Stimulated activated CD4-positive, alpha-beta T cell treated with anti-CD3 and anti-CD28 coated beads, Interleukin-2, amount 100 ng/mL, for 4 hours (primary cell): Measurements from ENCODE around the gene SERTAD1.
"Not testable (repeated sequence)": the region's sequence is repeated elsewhere in the genome, so short reads cannot be mapped to it uniquely, and the experiment has no call there.

ENCODE experiments used
- DNase-seq: peaks from one replicate; pipeline ENCODE4 v3.0.0-alpha.2; 2020; ENCODE audit warnings: low read depth

Gene SERTAD1

GRCh38 chr19:40450664-40451063 lies 24.9 kb upstream of the SERTAD1 start:
- no peak for DNase-seq

DNA sequence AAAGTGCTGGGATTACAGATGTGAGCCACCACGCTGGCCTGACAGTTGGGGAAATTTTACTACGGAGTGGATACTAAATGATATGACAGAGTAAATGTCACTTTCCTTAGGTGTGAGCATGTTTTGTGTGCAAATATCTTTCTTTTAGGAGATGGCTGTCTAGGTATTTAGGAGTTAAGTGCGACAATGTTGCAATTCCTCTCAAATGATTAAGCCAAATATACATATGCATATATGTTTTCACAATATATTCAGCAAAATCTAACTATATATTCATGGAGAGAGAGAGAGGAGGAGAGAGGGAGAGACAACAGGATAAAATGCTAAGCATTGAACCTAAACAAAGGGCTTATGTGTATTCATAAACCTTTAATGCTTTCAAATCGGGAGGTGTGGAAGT lies 23.7 kb upstream of the SERTAD1 start:
- no peak for DNase-seq

DNA sequence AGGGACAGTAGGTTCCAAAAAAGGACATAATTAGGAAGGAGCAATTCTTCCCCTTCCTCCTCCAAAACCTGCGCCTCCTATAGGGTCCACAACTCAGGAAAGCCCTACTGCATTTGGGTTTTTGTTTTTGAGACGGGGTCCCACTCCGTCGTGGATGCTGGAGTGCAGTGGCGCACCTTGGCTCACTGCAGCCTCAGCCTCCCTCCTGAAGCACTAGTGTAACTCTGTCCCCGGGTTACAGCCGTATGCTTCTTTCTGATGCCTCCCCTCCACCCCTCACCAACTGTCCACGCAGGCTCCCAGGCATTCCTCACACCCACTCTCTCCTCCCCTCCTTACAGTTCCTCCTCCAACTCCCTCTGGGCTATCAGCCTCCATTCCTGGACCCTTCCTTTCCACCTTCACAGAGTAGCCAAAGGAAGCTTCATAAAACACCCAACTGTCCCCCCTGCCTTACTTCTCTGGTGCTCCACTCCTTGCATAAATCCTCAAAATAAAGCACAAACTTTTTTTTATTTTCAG lies 20.5 kb upstream of the SERTAD1 start:
- no peak for DNase-seq

DNA sequence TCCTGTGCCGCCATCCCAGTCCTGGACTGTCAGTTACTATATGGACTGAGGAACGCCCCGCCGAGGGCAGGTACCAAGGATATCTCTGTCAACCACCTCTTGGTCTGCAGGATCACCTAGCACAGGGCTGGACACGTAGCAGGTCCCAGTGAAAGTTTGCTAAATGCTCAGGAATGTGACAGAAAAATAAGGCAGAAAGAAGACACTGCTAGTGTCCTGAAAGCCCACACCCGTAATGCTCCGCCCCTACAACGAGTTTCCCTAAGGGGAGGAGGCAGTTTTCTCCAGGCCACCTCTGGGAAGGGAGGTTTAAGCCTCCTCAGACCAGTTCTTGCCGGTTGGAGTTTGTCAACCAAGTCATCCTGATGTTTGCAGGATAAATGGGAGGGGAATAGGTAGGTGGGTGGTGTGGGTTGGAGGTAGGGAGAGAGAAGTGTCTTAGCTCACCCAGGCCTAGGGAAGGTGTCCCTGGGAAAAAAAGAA lies 20.0 kb upstream of the SERTAD1 start:
- DNase-seq: no peak

DNA sequence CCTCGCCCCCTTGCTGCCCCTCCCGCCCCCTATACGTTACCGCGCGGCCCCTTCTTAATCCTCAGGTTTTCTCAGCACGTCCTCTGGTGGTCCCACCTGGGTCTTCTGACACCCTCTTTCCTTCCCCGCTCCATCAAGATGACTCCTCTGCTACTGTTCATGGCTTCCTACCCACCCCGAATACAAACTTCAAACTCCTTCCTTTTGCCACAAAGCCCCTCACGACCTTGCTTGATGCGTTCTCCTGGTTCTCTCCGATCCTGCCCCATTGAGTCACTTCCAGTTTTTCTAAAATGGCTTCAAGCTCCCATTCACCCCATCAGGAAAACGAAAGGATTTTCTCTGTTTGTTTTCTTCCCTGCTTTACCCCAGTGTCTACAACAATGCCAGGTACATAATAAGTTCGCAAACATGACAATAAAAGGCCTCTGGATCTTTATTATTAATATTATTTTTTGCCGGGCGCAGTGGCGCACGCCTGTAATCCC lies 19.1 kb upstream of the SERTAD1 start:
- DNase-seq: no peak

DNA sequence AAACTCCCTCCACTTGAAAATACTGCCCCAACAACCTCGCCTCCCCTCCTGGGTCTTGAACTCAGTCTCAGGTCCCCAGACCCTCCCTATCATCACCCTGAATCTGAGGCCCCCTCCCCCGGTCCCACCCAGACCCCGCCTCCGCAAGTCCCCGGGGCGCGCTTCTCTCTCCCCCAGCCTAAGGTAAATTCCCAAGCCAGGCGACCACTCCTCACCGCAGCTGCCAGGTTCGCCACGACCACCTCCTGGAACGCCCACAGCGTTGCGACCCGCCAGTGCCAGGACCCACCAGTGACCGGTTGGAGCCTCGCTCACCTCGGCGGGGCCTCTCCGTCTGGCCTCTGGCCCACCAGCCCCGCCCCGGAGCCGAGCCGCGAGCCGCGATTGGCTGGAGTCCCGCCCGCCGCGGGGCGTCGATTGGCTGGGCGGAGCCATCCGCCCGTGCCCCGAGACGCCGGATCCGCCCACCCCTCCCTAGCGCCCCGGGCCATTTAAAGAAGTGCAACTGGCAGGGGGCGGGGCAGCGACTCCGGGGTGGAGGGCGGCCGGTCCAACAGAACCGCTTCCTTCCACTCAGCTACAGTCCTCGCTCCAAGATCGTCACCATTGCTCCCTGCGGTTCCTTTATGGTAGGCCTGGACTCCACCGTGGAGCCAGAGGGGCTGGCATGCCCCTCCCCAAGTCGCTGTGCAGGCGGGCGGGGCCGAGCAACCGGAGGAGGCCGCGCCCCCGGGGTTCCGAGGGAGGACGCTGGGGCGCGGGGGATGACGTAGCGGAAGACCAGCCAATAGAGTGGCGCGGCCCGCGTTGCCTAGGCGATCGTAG lies 18.4 kb upstream of the SERTAD1 start, which contains the start of gene SERTAD3:
SERTAD3 (minus strand) TSS at position 336 of the 825 bp plus-strand sequence. CDS start 2,255 bp downstream, outside the sequence.
- DNase-seq: peak; percentile 96

DNA sequence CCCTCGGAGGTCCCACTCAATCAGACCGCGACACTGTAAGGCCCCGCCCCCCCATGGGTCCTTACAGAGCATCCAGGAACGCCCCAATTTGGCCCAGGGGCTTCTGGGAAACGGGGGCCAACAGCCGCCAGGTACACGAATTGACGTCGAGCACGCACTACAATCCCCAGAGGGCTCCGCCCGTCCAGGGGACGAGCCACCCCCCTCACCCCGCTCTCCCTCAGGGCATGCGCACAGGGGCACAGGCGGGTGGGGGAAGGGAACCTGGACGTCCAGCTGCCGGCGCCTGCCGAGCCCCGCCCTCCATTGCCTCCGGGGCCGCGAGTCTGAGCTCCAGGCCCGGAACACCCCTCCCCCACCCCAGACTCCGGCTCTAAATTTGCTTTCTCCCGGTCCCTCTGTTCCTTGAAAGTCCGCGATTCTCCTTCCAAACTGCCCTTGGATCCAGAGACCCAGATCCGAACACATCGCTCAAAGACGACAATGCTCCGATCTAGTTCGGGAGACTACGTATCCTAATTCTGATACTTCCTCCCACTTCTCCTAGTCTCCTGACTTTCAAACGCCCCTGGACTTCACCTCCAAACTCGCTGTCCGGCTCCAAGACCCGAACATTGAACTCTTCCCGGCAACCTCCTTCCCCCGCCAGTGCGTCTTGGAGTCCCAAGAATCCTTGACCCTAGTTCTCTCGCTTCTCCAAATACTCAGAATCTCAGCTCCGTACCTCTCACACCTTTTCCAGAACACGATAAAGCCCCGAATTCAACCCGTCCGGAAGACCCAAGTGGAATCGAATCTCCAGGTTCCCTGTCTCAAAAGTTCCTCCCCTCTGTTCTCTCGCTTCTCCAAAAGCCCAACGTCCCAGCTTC lies 17.6 kb upstream of the SERTAD1 start:
- peak; percentile 99 for DNase-seq

DNA sequence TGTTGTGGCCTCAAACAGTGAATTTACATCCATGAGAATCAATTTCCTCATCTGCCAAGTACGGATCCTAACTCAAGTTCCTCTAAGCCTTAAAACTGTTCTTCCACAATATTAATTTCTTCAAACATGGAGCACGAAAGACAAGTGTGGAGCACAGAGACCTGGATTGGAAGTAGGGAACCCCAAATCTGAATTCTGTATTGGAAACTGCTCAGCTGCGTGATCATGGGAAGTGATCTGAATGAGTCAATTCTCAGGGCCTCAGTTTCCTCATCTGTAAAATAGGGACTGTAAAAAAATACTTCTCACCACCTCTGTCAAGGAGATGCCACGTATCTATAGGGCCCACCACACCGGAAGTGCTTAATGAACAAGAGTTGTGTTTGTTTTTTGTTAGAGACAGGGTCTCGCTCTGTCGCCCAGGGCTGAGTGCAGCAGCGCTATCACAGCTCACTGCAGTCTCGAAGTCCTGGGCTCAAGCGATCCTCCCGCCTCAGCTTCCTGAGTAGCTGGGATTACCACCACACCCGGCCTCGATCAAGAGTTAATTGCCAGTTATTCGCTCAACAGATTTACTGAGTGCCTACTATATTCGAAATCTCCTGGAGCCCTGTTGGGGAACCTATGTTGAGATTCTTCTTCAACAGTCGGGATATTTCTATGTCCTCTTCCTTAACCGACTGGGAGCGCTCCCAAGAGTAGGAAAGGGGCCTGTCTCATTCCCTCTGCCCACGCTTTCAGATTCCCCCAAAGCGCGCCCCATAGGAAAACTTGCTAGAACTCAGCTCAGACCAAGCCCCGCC lies 16.7 kb upstream of the SERTAD1 start:
- DNase-seq: no peak

GRCh38 chr19:40441719-40442253 lies 16.0 kb upstream of the SERTAD1 start:
- no peak for DNase-seq

DNA sequence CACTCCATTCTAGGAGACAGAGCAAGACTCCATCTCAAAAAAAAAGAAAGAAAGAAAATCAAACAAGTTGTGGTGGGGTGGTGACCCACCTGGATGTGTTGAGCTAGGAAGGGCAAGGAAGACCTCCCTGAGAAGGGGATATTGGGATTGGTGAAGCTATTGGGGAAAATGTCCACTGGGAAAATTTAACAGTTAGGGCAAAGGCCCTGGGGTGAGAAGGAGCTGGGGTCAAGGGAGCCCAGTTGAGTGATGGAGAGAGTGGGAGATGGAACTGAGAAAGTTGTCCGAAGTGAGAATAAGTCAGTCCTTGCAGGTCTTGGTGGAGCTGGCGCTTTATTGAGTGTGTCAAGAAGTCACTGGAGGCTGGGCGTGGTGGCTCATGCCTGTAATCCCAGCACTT lies 12.5 kb upstream of the SERTAD1 start:
- no peak for DNase-seq

DNA sequence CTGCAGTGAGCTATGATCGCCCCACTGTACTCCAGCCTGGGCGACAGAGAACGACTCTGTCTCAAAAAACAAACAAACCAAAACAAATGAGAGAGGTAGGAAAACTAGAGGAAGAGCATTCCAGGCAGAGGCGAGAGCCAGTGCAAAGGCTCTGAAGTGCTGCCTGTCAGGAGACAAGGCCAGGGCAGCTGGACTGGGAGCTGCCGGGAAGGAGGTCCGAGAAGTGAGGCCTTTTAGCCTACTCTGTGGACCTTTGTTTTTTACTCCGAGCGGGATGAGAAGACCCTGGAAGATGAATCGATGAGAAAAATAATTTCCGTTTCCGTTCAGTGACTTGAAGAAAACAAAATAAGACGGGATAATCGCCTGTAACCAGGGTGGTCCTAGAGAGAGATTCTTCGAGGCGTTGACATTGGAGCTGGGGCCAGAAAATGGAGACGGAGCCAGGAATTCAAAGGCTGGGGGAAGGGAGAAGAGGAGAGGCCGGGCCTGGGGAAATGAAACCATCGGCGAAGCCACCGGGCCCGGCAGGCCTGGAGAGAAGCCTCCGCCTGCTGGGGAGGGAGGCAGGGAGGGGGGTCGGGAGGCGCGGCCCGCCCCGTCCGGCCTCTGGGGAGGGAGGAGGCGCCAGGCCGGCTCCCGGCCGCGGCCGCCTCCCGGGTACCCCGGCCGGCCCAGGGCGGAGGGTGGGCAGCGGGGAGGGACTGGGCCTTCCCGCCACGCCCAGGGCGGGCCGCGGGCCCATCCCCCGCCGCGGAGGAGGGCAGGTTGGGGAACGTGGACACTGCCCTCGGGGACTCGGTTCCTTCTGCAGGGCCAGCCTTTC lies 7.8 kb upstream of the SERTAD1 start:
- peak; percentile 26 for DNase-seq

GRCh38 chr19:40432760-40433159 lies 7.0 kb upstream of the SERTAD1 start:
- not testable (repeated sequence) for DNase-seq

GRCh38 chr19:40431698-40432097 lies 5.9 kb upstream of the SERTAD1 start:
- no peak for DNase-seq

DNA sequence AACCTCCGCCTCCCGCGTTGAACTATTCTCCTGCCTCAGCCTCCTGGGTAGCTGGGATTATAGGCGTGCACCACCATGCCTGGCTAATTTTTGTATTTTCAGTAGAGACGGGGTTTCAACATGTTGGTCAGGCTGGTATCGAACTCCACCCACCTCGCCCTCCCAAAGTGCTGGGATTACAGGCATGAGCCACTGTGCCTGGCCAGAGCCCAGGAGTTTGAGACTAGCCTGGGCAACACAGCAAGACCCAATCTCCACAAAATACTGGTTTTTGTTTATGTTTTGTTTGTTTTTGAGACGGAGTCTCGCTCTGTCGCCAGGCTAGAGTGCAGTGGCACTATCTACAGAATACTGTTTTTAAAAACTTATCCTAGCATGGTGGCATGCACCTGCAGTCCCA lies 4.5 kb upstream of the SERTAD1 start:
- DNase-seq: not testable (repeated sequence)

- not testable (repeated sequence) for DNase-seq
Observed at GRCh38 chr19:40428197-40428596, 2.4 kb upstream of the SERTAD1 start.

- no peak for DNase-seq
Observed at GRCh38 chr19:40424637-40425449, 949 bp downstream of the SERTAD1 start.

DNA sequence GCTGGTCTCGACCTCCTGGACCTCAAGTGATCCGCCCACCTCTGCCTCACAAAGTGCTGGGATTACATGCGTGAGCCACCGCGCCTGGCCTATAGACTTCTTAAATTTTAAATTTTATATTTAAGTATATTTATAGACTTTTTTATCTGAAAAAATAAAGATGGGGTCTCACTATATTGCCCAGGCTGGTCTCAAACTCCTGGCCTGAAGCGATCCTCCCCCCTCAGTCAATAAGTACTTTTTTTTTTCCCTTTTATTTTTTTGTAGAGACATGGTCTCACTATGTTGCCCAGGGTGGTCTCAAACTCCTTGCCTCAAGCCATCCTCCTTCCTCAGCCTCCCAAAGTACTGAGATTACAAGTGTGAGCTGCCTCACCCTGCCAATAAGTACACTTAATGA lies 1.9 kb downstream of the SERTAD1 start:
- DNase-seq: no peak

GRCh38 chr19:40422748-40423566 lies 2.8 kb downstream of the SERTAD1 start:
- DNase-seq: no peak
